Esophagus squamous epithelium (tissue), 5 donors: ENCODE data around the gene MOG. TPM values are rescaled to one million over a fixed set of nuclear protein-coding genes. Genes with fewer than 3 reads are reported as not detected.

Source experiments
- DNase-seq: peaks from one replicate; lab custom pipeline; 2025; lab: John Stamatoyannopoulos, UW
- H3K27ac ChIP-seq, 4 donors: fragments of 200-600 bp; sonication (generic); one replicate each; pipeline ENCODE4 v1.5.1; 2016 to 2019; ENCODE audit warnings: mild to moderate bottlenecking in 1 of 4
- H3K27me3 ChIP-seq, 4 donors: fragments of 200-600 bp; sonication (generic); 1 replicate in 3 of 4; 2 replicates in 1 of 4; pipeline versions ENCODE4 v1.5.1 to v1.6.0; 2017 to 2021; ENCODE audit warnings: antibody characterized with exemption in 1 of 4
- H3K36me3 ChIP-seq, 3 donors: fragments of 200-600 bp; sonication (generic); one replicate each; pipeline ENCODE4 v1.5.1; 2016 to 2019
- H3K4me1 ChIP-seq, 3 donors: fragments of 200-600 bp; sonication (generic); one replicate each; pipeline ENCODE4 v1.5.1; 2017 to 2019
- H3K4me3 ChIP-seq, 4 donors: fragments of 200-600 bp; sonication (generic); 1 replicate in 3 of 4; 2 replicates in 1 of 4; pipeline ENCODE4 v1.5.1; 2016 to 2019; ENCODE audit warnings: mild to moderate bottlenecking in 2 of 4, moderate library complexity in 1 of 4
- H3K9me3 ChIP-seq, 3 donors: fragments of 200-600 bp; sonication (generic); one replicate each; pipeline ENCODE4 v1.5.1; 2016 to 2019
- POLR2A ChIP-seq, 4 donors: fragments of 450-650 bp; IDR thresholded peaks; one replicate each; pipeline ENCODE4 v1.6.1; 2017; ENCODE audit warnings: antibody characterized with exemption in 4 of 4, mild to moderate bottlenecking in 4 of 4, moderate library complexity in 3 of 4
- WGBS, 2 donors: methylation state at CpG; one replicate each; pipeline ENCODE4 v1.1.5; 2018; 5-methylcytosine and 5-hydroxymethylcytosine counted together
- intact Hi-C: fragments of 100-400 bp; cut with DNase I; formaldehyde crosslinking; loops from one replicate; pipeline ENCODE4 v1.15.0; 2022
- total RNA-seq, 4 donors: library from RNA; depleted of rRNA; stranded (reverse); fragments of >200 nt; gene quantifications; one replicate each; pipeline ENCODE4 v1.1.0, GENCODE V29; 2016
- TF ChIP-seq, protein P1 (sequence below), 6 experiments: fragments of 450-650 bp in 4 of 6; fragments of 200-600 bp in 2 of 6; sonication (generic) in 2 of 6; IDR thresholded peaks; one replicate each; pipeline ENCODE4 v1.5.1; 2016 to 2019; ENCODE audit warnings: antibody characterized with exemption in 6 of 6, mild to moderate bottlenecking in 4 of 6, moderate library complexity in 4 of 6
- donor health status: DM: yes; HTN: yes; CAD: no.

MOG gene
- total RNA-seq, 4 donors from 2014 or later = not detected

DNA sequence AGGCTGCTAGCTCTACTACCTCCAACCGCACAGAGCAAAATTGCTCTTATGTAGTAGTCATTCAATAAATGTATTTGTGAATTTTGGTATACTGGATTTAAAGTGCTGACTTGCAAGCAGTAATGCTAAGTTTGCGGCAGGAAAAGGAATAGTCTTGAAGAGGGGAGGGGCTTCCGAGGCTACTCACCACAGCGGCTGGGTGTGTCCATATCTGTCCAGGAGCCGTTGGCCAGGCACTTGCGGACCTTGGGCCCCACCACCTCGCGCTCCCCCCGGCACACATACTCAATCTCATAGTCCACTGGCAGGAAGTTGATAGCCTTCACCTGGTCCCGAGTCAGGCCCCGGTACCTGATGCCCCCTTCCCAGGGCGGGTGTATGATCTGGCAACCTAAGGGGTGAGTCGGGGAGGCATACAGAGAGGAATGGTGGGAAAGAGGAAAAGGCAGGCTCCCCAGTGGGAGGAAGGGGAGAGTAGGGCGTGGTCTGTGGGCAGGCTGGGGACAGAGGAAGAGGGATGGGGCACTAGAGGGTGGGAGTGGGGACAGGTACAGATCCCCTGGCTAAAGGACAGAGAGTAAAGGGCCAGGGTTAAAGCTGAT lies 25.6 kb upstream of the MOG start:
- intact Hi-C loops = no loop called here
- Histone ChIP-seq H3K4me3 (peak overlapping the region in 2 of 4 donors; percentile 74 to 84), H3K4me1 (peaks cover 22 to 57% (median 25%) of the 10 kb centered on the region in 3 donors), H3K27me3 (no peaks in the 10 kb centered on the region), H3K9me3 (no peaks in the 10 kb centered on the region), H3K36me3 (no peaks in the 10 kb centered on the region), H3K27ac (no peak overlapping the region)
- WGBS, 2 donors = 72 to 84% methylated on average over 11 to 13 of the region's 14 CpGs
- TF ChIP-seq POLR2A (IDR thresholded peaks at IDR 0.05) = no peak
- TF ChIP-seq, protein P1, sequence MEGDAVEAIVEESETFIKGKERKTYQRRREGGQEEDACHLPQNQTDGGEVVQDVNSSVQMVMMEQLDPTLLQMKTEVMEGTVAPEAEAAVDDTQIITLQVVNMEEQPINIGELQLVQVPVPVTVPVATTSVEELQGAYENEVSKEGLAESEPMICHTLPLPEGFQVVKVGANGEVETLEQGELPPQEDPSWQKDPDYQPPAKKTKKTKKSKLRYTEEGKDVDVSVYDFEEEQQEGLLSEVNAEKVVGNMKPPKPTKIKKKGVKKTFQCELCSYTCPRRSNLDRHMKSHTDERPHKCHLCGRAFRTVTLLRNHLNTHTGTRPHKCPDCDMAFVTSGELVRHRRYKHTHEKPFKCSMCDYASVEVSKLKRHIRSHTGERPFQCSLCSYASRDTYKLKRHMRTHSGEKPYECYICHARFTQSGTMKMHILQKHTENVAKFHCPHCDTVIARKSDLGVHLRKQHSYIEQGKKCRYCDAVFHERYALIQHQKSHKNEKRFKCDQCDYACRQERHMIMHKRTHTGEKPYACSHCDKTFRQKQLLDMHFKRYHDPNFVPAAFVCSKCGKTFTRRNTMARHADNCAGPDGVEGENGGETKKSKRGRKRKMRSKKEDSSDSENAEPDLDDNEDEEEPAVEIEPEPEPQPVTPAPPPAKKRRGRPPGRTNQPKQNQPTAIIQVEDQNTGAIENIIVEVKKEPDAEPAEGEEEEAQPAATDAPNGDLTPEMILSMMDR (IDR thresholded peaks at IDR 0.05) = no peak
- no peak for DNase-seq

DNA sequence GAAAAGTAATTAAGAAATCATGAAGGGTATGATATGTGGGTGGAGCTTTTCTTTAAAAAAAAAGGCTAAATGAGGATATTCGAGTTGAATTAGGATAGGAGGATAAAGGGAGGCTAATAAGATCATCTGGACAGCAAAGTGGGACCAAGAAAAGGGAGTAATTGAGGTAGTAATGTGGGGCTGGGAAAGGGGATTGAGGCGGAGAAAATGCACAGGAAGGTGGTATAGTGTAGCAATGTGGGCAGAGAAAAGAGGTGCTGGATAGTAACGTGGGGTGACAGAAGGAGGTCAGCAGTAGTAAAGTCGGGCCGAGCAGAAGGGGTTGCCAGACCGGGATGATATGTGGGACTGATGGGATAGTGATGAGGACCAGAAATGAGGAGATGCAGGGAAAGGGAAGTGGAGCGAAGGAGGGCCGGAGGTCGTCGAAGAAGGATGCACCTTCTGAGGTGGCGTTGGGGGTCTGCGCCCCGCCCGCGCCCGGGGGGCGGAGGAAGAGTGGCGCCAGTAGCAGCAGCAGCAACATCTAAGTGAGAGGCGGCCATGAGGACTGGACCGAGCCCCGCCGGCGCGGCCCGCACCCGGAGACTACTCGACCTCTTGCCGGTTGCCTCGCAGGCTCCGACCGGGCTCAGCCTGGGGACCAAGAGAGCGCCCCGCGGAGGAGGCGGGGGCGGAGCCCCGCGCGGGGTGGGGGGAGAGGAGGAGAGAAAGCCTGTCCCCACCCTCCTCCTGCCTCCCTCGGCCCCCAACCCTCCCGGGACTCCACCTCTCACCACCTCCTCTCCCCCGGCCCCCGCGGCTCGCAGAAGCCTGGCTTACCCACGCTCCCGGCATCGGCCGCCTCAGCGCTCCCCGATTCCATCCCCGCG lies 24.8 kb upstream of the MOG start:
- peak overlapping the region; percentile 68 to 86 (median 80) for H3K27ac ChIP-seq
- intact Hi-C loops = no loop called here
- H3K27me3 ChIP-seq = no peaks in the 10 kb centered on the region
- no peak for TF ChIP-seq POLR2A (IDR thresholded peaks at IDR 0.05)
- TF ChIP-seq, protein P1 (IDR thresholded peaks at IDR 0.05) = no peak
- DNase-seq = no peak
- WGBS, 2 donors = 5 to 6% methylated on average over 21 to 26 of the region's 53 CpGs
- peak overlapping the region; percentile 59 to 84 (median 72) for H3K4me3 ChIP-seq
- peaks cover 20 to 56% (median 25%) of the 10 kb centered on the region in 3 donors for H3K4me1 ChIP-seq
- H3K36me3 ChIP-seq = no peaks in the 10 kb centered on the region
- H3K9me3 ChIP-seq = no peaks in the 10 kb centered on the region

DNA sequence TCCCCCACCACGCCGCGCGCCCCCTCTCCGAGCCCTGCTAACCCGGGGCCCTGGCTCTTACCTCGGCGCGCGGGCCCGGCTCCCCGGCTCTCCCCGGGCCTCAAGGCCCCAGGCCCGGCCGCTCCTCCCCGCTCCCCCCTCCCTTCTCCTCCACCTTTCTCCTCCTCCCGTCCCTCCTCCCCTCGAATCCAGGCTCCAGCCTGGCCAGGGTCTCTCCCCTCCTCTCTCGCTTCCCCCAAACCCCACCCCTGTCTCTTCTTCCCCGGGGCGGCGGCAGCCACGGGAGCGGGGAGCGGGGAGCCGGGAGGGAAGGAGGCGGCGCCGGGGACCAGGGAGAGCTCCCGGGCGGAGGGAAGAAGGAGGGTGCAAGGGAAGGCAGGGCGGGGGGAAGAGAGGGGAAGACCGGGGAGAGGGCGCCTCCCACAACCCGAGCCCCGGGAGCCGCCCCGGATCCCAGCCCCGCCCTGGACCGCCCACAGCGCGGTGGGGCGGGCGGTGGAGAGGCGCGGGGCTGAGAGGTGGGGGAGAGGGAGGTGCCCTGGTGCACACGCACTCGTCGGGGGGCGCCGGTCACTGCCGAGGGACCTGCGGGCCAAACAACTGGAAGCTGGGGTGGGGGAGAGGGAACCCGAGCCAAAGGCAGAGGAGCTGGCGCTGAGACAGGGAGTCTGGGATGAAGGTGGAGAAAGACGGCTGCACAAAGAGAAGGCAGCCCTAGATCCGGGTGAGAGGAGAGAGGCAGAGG lies 23.9 kb upstream of the MOG start, which contains the start of gene GABBR1:
GABBR1 (minus strand) TSS at position 395 of the 745 bp plus-strand sequence. CDS start 798 bp downstream, outside the sequence.
- Histone ChIP-seq H3K27ac (peak within 1 kb of the TSS; percentile 68 to 86 (median 80)), H3K36me3 (no peaks in the 10 kb centered on the region), H3K4me1 (peaks cover 15 to 48% (median 21%) of the 10 kb centered on the region in 3 donors), H3K27me3 (no peaks in the 10 kb centered on the region), H3K4me3 (peak within 1 kb of the TSS; percentile 59 to 84 (median 72)), H3K9me3 (no peaks in the 10 kb centered on the region)
- TF ChIP-seq POLR2A (IDR thresholded peaks at IDR 0.05) = peak in 2 of 4 donors; percentile 11 to 80
- TF ChIP-seq, protein P1 (IDR thresholded peaks at IDR 0.05) = peak in 1 of 6 experiments; percentile 7
- WGBS, 2 donors = 0 to 2% methylated on average over 4 to 15 of the region's 57 CpGs
- no peak for DNase-seq
- intact Hi-C loops = no loop called here

DNA sequence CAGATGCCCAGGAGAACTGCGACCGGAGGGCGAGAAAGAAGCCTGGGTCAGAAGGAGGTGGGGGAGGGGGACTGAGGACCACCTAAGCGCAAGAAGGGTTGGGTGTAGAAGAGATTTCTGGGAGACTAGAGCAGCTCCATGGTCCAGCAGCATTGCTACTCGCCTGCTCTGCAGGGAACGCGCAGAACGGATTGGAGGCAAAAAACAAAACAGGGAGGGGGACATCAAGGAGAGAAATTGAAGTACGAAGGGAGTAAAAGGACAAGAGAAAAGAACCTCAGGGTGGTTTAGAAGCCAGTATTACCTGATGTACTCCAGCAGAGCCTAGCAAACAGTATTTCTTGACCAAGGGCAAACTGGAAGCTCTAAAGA lies 23.4 kb upstream of the MOG start:
- TF ChIP-seq POLR2A (IDR thresholded peaks at IDR 0.05) = no peak
- TF ChIP-seq, protein P1 (IDR thresholded peaks at IDR 0.05) = no peak
- H3K4me3 ChIP-seq = peak overlapping the region; percentile 59 to 84 (median 72)
- 6 to 9% methylated on average over 9 of the region's 9 CpGs for WGBS, 2 donors
- H3K9me3 ChIP-seq = no peaks in the 10 kb centered on the region
- no peaks in the 10 kb centered on the region for H3K27me3 ChIP-seq
- H3K27ac ChIP-seq = peak overlapping the region; percentile 68 to 86 (median 80)
- DNase-seq = no peak
- peaks cover 15 to 42% (median 19%) of the 10 kb centered on the region in 3 donors for H3K4me1 ChIP-seq
- intact Hi-C loops = no loop called here
- H3K36me3 ChIP-seq = no peaks in the 10 kb centered on the region
